K562 (cell line): ENCODE data around the gene ADAMTS14. TPM values are rescaled to one million over a fixed set of nuclear protein-coding genes. Genes with fewer than 3 reads are reported as not detected.

Experiments used
- ATF7 ChIP-seq: fragments of 450-650 bp; IDR thresholded peaks from 2 replicates; pipeline ENCODE4 v1.7.1; 2014; ENCODE audit warnings: mild to moderate bottlenecking, moderate library complexity
- CBX1 ChIP-seq: sonication (generic); IDR thresholded peaks from 2 replicates; pipeline ENCODE4 v1.6.1; 2016; ENCODE audit warnings: antibody characterized with exemption, low read depth, mild to moderate bottlenecking
- CHD4 ChIP-seq: fragments of 200-600 bp; sonication (generic); IDR thresholded peaks from 3 replicates; pipeline ENCODE4 v1.6.1; 2012; ENCODE audit warnings: low read depth, mild to moderate bottlenecking, mixed read lengths, low read length, inconsistent platforms; ENCODE audit not compliant: insufficient read depth, insufficient replicate concordance, poor library complexity, severe bottlenecking
- CXXC5 ChIP-seq: fragments of 250-450 bp; sonication (Bioruptor Pico); IDR thresholded peaks from 2 replicates; pipeline ENCODE4 v1.8.0; 2022; ENCODE audit warnings: inconsistent platforms, mild to moderate bottlenecking, moderate library complexity
- FOXK2 ChIP-seq, 2 experiments: fragments of 450-650 bp; IDR thresholded peaks in 1 of 2; conservative IDR thresholded peaks in 1 of 2; 2 replicates each; pipeline ENCODE4 v1.6.1; 2016; ENCODE audit warnings: low read depth in 2 of 2, mild to moderate bottlenecking in 1 of 2
- GMEB1 ChIP-seq: fragments of 250-450 bp; sonication (Bioruptor Pico); IDR thresholded peaks from 2 replicates; pipeline ENCODE4 v1.4.0; 2020; ENCODE audit warnings: mild to moderate bottlenecking
- HMBOX1 ChIP-seq: sonication (generic); IDR thresholded peaks from 2 replicates; pipeline ENCODE4 v1.6.1; 2016
- KLF13 ChIP-seq: fragments of 450-650 bp; IDR thresholded peaks from 2 replicates; pipeline ENCODE4 v1.6.1; 2016; ENCODE audit warnings: missing genetic modification characterization, low read depth, mild to moderate bottlenecking, missing compliant biosample characterization, moderate library complexity, borderline replicate concordance
- MIER1 ChIP-seq: fragments of 450-650 bp; IDR thresholded peaks from 2 replicates; pipeline ENCODE4 v1.6.1; 2016; ENCODE audit warnings: antibody characterized with exemption, mild to moderate bottlenecking, low read depth
- NR2C1 ChIP-seq, 2 experiments: fragments of 450-650 bp; IDR thresholded peaks; 2 replicates each; pipeline ENCODE4 v1.6.1; 2017; ENCODE audit warnings: mild to moderate bottlenecking in 2 of 2, antibody characterized with exemption in 1 of 2, inconsistent platforms in 1 of 2, missing compliant biosample characterization in 1 of 2, missing genetic modification characterization in 1 of 2
- NRF1 ChIP-seq, 2 experiments: fragments of 450-650 bp; IDR thresholded peaks in 1 of 2; conservative IDR thresholded peaks in 1 of 2; 2 replicates each; pipeline ENCODE4 v1.6.1; 2014; ENCODE audit warnings: mild to moderate bottlenecking in 2 of 2
- PBX2 ChIP-seq, 2 experiments: IDR thresholded peaks in 1 of 2; conservative IDR thresholded peaks in 1 of 2; 2 replicates each; pipeline ENCODE4 v1.6.1; 2016; ENCODE audit warnings: low read depth in 2 of 2, mild to moderate bottlenecking in 1 of 2, missing compliant biosample characterization in 1 of 2, missing genetic modification characterization in 1 of 2, moderate library complexity in 1 of 2
- SMAD4 ChIP-seq: fragments of 250-450 bp; sonication (Bioruptor Pico); conservative IDR thresholded peaks from 2 replicates; pipeline ENCODE4 v1.8.0; 2021; ENCODE audit warnings: inconsistent platforms, mild to moderate bottlenecking, moderate library complexity
- SMARCB1 ChIP-seq: IDR thresholded peaks from 2 replicates; pipeline ENCODE4 v1.6.1; 2011; ENCODE audit warnings: improper control_type of control experiment, low read depth; ENCODE audit not compliant: insufficient read length
- SMARCE1 ChIP-seq: fragments of 450-650 bp; IDR thresholded peaks from 2 replicates; pipeline ENCODE4 v1.7.1; 2016; ENCODE audit warnings: mild to moderate bottlenecking
- STAG1 ChIP-seq: sonication (generic); formaldehyde crosslinking; IDR thresholded peaks from 2 replicates; pipeline ENCODE4 v1.5.0; 2020; ENCODE audit warnings: missing genetic modification reagents, borderline replicate concordance
- ZKSCAN1 ChIP-seq: fragments of 150-350 bp; IDR thresholded peaks from 2 replicates; pipeline ENCODE4 v1.6.1; 2016; ENCODE audit warnings: low read depth, low read length
- ZKSCAN8 ChIP-seq: fragments of 200-800 bp; sonication (Bioruptor generic); IDR thresholded peaks from 2 replicates; pipeline ENCODE4 v1.6.1; 2016; ENCODE audit warnings: missing genetic modification characterization, missing compliant biosample characterization
- ZNF224 ChIP-seq: sonication (generic); formaldehyde crosslinking; IDR thresholded peaks from 2 replicates; pipeline ENCODE4 v1.8.0; 2022; ENCODE audit warnings: mild to moderate bottlenecking, missing genetic modification reagents
- polyA plus RNA-seq, 8 experiments: library from polyadenylated mRNA; depleted of rRNA in 4 of 8; stranded (reverse) in 5 of 8; unstranded in 3 of 8; fragments of >200 nt; fragmentation: Nextera tagmentation in 2 of 8; fragmentation: Illumina TruSeq in 1 of 8; extraction: Ambion mirVana in 2 of 8; extraction: Trizol in 1 of 8; gene quantifications; 2 replicates each; pipeline versions ENCODE4 v1.2.1 to v1.2.3, GENCODE V29; 2011 to 2014; ENCODE audit warnings: inconsistent platforms in 1 of 8, missing spikeins in 1 of 8
- total RNA-seq, 7 experiments: library from RNA; depleted of rRNA in 6 of 7; stranded (reverse); fragments of >200 nt in 6 of 7; fragmentation: Illumina TruSeq in 2 of 7; extraction: Trizol in 2 of 7; gene quantifications; 2 replicates each; pipeline versions ENCODE4 v1.2.1 to v1.2.3, GENCODE V29; 2011 to 2021; ENCODE audit warnings: low replicate concordance in 1 of 7

ADAMTS14 gene
- total and polyA plus RNA-seq, 9 of the 15 experiments (the other 6 are each of a cell fraction or from before 2014, with no cell fraction given) = 0.04 to 37.4 (median 15.9) TPM

- TF ChIP-seq PBX2 (CRISPR knock-in tag; IDR thresholded peaks at IDR 0.05; ENCODE audit: low read depth) = no peak
- peak; percentile 68; the same call in 1 of the 2 replicates for TF ChIP-seq PBX2 (tag; conservative IDR thresholded peaks at IDR 0.05; ENCODE audit: low read depth)
- TF ChIP-seq FOXK2 (conservative IDR thresholded peaks at IDR 0.05 in 1 of 2, IDR thresholded peaks at IDR 0.05 in 1 of 2; ENCODE audit: low read depth in 2 of 2) = 0 out of 4 replicates have a peak, but pooled peaks of 1 of the 2 experiments have one; percentile 40
- TF ChIP-seq STAG1 = no peak
- peak; percentile 45; the same call in 1 of the 2 replicates for TF ChIP-seq SMARCE1
- TF ChIP-seq CXXC5 (CRISPR knock-in tag) = peak; percentile 70
- TF ChIP-seq MIER1 = no peak
- no peak for TF ChIP-seq CHD4
- TF ChIP-seq NR2C1 (IDR thresholded peaks at IDR 0.05) = no peak
- peak; percentile 62 for TF ChIP-seq NR2C1 (tag; IDR thresholded peaks at IDR 0.05)
- TF ChIP-seq KLF13 = 0 out of 2 replicates have a peak, but pooled peaks have one; percentile 10
- 0 out of 4 replicates have a peak, but pooled peaks of 1 of the 2 experiments have one; percentile 20 for TF ChIP-seq NRF1 (conservative IDR thresholded peaks at IDR 0.05 in 1 of 2, IDR thresholded peaks at IDR 0.05 in 1 of 2)
- peak; percentile 55; the same call in 1 of the 2 replicates for TF ChIP-seq ATF7
- TF ChIP-seq ZKSCAN8 (CRISPR knock-in tag) = 0 out of 2 replicates have a peak, but pooled peaks have one; percentile 11
- 0 out of 2 replicates have a peak, but pooled peaks have one; percentile 63 for TF ChIP-seq CBX1
- peak; percentile 81 for TF ChIP-seq SMAD4 (CRISPR knock-in tag)
- peak; percentile 63 for TF ChIP-seq HMBOX1
- TF ChIP-seq SMARCB1 = no peak
- TF ChIP-seq ZKSCAN1 = no peak
- TF ChIP-seq GMEB1 (CRISPR knock-in tag) = no peak
- no peak for TF ChIP-seq ZNF224 (CRISPR knock-in tag)
Measured at GRCh38 chr10:70652761-70653657, 19.3 kb upstream of the ADAMTS14 start (continued).
